ENCODE results near the gene TBC1D22B.
A peak's percentile ranks its signal among the peaks of the same experiment; 100 is the strongest.

Gene TBC1D22B, protein sequence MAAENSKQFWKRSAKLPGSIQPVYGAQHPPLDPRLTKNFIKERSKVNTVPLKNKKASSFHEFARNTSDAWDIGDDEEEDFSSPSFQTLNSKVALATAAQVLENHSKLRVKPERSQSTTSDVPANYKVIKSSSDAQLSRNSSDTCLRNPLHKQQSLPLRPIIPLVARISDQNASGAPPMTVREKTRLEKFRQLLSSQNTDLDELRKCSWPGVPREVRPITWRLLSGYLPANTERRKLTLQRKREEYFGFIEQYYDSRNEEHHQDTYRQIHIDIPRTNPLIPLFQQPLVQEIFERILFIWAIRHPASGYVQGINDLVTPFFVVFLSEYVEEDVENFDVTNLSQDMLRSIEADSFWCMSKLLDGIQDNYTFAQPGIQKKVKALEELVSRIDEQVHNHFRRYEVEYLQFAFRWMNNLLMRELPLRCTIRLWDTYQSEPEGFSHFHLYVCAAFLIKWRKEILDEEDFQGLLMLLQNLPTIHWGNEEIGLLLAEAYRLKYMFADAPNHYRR

GRCh38 chr6:37257634-37258404 lies at the start of gene TBC1D22B, which contains the start of gene TMEM217:
Gene TBC1D22B, plus strand, starts transcription at chr6:37257772. Its CDS starts 146 bp downstream, at chr6:37257918.
Gene TMEM217, minus strand, starts transcription at chr6:37258144. Its CDS starts 39,114 bp downstream, at chr6:37219030.
- peak; percentile 92 to 97 for DNase-seq

GRCh38 chr6:37207903-37208456 lies 49.6 kb upstream of the TBC1D22B start:
- peak; percentile 63 to 81 for DNase-seq

GRCh38 chr6:37208793-37209192 lies 48.8 kb upstream of the TBC1D22B start:
- no peak for DNase-seq

- DNase-seq: no peak
These were observed 47.9 kb upstream of the TBC1D22B start for GRCh38 chr6:37209461-37210205.

DNA sequence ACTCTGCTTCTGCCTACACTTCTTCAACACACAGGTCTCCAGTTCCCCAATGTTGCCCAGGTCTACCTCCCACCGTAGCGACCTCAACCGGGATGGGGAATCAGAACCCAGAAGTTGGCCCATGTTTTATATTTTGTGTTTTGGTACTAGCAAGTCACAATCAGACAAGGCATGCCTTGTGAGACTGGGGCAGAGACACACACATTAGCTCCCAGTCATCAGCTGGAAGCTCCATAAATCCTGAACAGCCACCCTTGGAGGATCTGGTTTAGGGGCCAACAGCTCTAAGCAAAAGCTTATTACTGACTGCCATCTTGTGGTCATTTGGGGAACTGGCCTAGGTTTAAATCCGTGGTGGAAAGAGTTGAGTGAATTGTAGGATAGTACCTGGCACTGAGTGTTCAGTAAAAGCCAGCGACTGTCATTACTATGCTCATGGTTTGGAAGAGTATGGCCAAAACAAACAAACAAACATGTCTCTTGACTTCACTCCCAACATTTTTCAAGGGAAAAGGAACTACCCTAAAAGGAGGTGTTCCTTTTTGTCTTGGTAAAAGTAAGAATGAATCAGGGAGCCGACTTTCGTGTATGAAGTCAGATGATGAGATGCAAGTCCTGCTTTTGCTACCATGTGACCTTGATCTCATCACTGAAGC lies 47.1 kb upstream of the TBC1D22B start:
- DNase-seq: peak; percentile 72 to 78

DNA sequence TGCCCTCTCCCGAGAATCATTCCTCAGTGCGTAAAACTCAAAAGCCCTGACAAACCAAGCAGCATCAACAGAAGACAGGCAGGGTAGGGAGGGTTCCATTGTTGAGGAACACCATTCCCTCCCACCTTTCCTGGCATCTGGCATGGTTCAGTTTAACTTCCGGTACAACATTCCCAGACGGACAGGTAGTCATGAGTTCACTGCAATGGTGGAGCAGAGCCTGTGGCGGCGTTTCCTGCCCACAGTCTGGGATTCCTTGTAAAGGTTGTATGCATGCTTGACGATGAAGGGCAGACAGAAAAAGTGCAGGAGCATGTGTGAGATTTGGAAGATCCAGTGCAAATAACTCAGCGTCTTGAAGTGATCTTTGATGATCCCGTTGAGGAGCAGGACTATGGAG lies 45.3 kb upstream of the TBC1D22B start:
- no peak for DNase-seq

GRCh38 chr6:37218061-37218460 lies 39.5 kb upstream of the TBC1D22B start:
- DNase-seq: no peak

DNA sequence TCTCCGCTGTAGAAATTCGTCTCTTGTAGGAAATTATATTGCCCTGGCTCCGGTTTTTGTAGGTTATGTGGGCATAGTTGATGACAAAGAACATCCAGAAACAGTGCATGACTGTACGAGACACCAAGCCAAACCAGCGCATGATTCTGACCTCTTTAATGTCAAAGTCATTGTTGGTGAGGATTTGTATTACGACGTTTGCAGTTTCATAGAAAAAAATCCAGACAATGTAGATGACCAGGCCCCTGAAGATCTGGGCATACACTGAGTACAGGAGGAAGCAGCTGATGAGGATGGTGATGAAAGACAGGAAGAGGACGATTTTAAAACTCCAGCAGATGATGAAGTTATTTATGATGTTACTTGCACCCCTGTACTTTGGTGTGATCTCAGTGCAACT lies 39.1 kb upstream of the TBC1D22B start:
- DNase-seq: no peak

DNA sequence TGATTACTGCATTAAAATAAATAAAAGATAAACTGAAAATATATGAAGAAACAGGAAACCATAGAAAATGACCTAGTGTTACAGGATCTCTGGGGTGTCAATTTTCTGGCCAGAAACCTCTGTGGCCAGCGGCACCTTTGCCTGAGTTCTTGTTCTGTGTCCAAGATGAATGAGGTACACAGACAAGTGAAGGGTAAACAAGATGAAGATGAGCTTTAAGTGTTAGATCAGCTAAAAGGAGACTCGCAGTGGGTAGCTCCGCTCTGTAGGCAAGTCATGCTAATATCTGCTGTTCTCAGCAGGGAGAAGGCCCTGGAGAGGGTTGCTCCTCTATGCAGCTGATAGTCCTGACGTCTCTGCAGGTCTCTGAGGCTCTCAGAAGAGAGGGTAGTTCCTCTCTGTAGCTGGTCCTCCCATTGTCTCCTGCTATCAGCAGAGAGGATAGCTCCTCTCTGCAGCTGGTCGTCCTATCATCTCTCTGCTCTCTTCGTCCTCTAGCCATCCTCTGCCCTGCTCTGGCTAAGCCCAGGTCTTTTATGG lies 35.9 kb upstream of the TBC1D22B start:
- no peak for DNase-seq

- peak; percentile 99 to 100 for DNase-seq
These were observed 35.2 kb upstream of the TBC1D22B start for GRCh38 chr6:37222125-37222967.

GRCh38 chr6:37222992-37223391 lies 34.6 kb upstream of the TBC1D22B start:
- DNase-seq: no peak

DNA sequence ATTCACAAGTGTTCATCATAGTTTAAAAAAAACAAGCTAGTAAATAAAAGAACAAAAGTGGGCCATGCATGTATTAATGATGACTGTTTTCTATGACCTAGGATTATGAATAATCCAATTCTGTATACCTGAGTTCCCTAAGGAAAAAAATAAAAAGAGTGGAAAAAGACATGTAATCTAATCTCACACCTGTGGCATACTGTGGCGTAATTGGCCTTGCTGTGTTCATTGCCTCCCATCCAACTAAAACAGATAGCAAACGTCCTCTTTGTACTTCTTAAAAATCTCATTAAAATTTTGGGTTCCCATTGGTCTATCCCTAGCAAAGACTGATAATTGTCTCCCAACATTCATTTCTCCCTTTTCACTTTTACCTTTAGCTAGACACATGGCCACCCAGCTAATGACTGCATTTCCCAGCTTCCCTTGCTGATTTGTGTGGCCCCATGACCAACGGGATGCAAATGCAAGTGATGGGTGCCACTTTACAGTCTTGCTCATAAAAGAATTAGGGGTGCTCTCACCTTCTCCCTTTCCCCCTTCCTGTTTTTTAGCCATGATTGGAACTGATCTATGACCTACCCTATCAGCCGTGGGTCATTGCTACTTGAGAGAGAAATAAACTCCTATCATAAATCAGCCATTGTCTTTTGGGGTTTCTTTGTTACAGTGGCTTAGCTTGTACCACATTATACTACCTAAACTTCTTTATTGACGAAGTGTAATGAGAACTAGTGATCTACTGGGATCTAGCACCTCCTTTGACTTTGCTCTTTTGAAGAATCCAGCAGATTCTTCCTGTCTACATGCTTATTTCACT lies 32.0 kb upstream of the TBC1D22B start:
- DNase-seq: no peak

DNA sequence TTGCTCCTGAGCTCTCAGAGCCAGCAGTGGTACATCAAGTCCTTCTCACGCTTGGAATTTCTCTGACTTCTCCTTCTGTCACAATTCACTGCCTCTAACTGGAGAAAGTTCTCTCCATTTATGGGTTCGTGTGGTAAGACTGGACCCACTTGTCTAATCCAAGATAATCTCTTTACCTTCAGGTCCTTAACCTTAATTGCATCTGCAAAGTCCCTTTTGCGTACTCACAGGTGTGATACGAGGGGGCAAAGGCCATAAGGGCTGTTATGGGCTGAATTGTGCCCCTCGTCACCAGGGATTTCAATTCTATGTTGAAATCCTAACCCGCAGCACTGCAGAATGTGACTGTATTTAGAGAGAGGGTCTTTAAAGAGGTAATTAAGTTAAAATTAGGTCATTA lies 27.5 kb upstream of the TBC1D22B start:
- no peak for DNase-seq

GRCh38 chr6:37232430-37233017 lies 25.0 kb upstream of the TBC1D22B start:
- DNase-seq: no peak

DNA sequence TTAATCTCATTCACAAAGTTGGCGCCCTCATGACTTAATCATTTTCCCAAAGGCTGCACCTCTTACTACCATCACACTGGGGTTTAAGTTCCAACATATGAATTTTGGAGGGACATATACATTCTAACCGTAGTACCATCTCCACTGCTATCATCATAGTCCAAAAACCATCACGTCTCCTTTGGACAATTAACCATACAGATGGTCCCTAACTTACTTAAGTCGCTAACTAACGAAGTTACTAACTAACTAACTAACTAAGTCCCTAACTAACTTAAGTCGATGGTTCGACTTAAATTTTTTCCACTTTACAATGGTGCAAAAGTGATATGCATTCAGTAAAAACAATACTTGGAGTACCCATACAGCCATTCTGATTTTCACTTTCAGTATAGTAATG lies 24.0 kb upstream of the TBC1D22B start:
- no peak for DNase-seq

GRCh38 chr6:37236921-37237320 lies 20.7 kb upstream of the TBC1D22B start:
- no peak for DNase-seq

GRCh38 chr6:37237789-37238188 lies 19.8 kb upstream of the TBC1D22B start:
- no peak for DNase-seq

DNA sequence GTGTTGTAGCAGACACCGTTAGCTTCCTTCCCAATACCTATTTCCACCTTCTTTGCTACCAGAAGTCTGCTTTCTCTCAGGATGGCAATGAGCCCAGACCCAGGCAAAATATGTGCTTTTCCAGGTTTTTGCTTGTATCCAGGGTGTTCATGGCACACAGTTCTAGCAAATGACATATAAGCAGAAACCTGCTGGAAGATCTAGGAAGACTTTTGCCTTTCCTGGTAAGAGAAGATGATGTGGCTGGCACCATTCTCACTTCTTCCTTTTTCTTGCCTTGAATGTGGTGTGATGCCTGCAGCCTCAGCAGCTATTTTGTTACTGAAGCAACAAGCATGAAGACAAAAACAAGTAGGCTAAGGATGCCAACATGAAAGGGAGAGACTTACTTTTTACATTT lies 19.2 kb upstream of the TBC1D22B start:
- DNase-seq: no peak

DNA sequence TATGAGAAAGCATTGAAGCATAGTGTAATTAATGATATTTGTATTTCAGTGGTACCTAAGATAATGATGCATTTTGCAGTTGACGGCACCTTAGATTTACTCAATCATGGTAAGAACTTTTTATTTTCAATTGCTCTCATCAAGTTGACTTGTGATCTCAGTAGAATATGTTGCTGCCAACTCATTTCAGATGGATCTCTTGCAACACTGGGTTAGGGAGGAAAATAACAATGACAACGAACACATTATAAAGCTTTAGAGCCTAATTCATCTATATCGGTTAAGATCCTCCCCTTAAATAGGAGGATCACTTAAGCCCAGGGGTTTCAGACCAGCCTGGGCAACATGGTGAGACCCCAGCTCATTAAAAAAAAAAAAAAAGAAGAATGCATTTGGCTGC lies 18.0 kb upstream of the TBC1D22B start:
- no peak for DNase-seq
